ENCODE measurements around the gene UPB1.

GRCh38 chr22:24473284-24473683 is 21.8 kb upstream of the UPB1 start:
- TF ChIP-seq, protein P1, sequence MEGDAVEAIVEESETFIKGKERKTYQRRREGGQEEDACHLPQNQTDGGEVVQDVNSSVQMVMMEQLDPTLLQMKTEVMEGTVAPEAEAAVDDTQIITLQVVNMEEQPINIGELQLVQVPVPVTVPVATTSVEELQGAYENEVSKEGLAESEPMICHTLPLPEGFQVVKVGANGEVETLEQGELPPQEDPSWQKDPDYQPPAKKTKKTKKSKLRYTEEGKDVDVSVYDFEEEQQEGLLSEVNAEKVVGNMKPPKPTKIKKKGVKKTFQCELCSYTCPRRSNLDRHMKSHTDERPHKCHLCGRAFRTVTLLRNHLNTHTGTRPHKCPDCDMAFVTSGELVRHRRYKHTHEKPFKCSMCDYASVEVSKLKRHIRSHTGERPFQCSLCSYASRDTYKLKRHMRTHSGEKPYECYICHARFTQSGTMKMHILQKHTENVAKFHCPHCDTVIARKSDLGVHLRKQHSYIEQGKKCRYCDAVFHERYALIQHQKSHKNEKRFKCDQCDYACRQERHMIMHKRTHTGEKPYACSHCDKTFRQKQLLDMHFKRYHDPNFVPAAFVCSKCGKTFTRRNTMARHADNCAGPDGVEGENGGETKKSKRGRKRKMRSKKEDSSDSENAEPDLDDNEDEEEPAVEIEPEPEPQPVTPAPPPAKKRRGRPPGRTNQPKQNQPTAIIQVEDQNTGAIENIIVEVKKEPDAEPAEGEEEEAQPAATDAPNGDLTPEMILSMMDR (IDR thresholded peaks at IDR 0.05): no peak
- TF ChIP-seq POLR2AphosphoS5 (IDR thresholded peaks at IDR 0.05): no peak

Measured in breast epithelium (tissue), 3 donors.